Tibial artery (tissue), 4 donors: ENCODE data around the gene FGF11.
A peak's percentile ranks its signal among the peaks of the same experiment; 100 is the strongest.

ENCODE experiments used
- DNase-seq, 2 donors: peaks; one replicate each; pipeline ENCODE4 v3.0.0-alpha.2; 2019
- H3K27ac ChIP-seq, 2 donors: fragments of 200-600 bp; sonication (generic) in 1 of 2; 1 replicate in 1 of 2; 2 replicates in 1 of 2; pipeline ENCODE4 v1.5.1; 2018 to 2019; ENCODE audit warnings: mild to moderate bottlenecking in 1 of 2
- H3K27me3 ChIP-seq, 2 donors: fragments of 200-600 bp; sonication (generic) in 1 of 2; one replicate each; pipeline versions ENCODE4 v1.5.1 to v1.6.0; 2016 to 2019
- H3K36me3 ChIP-seq, 3 donors: fragments of 200-600 bp; sonication (generic) in 2 of 3; one replicate each; pipeline ENCODE4 v1.5.1; 2016 to 2019; ENCODE audit warnings: mild to moderate bottlenecking in 2 of 3
- H3K4me1 ChIP-seq, 4 donors: fragments of 200-600 bp; sonication (generic) in 2 of 4; 1 replicate in 3 of 4; 2 replicates in 1 of 4; pipeline ENCODE4 v1.5.1; 2016 to 2019
- H3K4me3 ChIP-seq, 2 donors: fragments of 200-600 bp; sonication (generic) in 1 of 2; 1 replicate in 1 of 2; 2 replicates in 1 of 2; pipeline ENCODE4 v1.5.1; 2018 to 2019; ENCODE audit warnings: mild to moderate bottlenecking in 2 of 2
- H3K9me3 ChIP-seq, 3 donors: fragments of 200-600 bp; sonication (generic) in 1 of 3; one replicate each; pipeline ENCODE4 v1.5.1; 2016 to 2019
- intact Hi-C: fragments of 100-400 bp; cut with DNase I; formaldehyde crosslinking; loops from one replicate; pipeline ENCODE4 v1.15.0; 2023; ENCODE audit warnings: low total_unique reads
- TF ChIP-seq, protein P1 (sequence below), 2 experiments: fragments of 200-600 bp in 1 of 2; fragments of 450-650 bp in 1 of 2; IDR thresholded peaks; one replicate each; pipeline ENCODE4 v1.5.1; 2017 to 2019; ENCODE audit warnings: antibody characterized with exemption in 2 of 2, mild to moderate bottlenecking in 1 of 2, moderate library complexity in 1 of 2

FGF11 gene

DNA sequence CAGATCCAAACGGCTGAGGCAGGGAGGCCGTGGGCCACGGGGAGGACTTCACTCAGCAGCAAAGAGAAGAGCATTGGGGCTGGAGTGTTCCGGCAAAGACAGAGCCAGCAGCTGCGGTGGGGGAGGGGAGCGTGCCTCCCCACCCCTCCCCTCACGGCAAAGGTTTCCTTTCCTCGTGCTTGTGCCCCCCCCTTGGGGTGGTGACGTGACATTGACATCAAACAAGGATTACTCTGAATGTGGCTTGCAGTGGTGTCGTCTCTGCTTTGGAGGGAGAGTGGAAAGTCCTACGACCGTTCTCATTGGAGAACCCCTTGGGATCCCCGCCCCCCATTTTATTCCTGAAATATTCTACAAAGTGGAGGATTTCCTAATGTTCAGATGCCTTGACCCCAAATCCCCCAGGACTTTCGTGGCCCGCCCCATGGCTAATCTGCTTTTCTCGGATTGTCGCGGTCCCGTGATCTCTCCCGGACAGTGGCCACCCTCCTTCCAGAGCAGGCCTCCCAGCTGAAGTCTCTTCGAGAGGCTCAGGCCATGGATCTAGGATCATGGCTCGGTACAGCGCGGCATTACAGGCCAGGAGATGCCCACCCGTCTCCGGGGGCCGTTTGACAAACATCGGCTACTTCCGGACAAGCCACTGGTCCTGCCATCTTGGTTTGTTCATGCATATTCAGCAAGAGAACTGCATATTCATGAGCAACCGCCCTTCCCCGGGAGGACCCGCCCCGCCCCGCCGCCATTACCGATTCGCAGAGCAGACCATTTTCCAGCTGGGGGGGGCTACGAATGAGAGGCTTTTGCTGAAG lies 44.1 kb downstream of the FGF11 start:
- TF ChIP-seq, protein P1, sequence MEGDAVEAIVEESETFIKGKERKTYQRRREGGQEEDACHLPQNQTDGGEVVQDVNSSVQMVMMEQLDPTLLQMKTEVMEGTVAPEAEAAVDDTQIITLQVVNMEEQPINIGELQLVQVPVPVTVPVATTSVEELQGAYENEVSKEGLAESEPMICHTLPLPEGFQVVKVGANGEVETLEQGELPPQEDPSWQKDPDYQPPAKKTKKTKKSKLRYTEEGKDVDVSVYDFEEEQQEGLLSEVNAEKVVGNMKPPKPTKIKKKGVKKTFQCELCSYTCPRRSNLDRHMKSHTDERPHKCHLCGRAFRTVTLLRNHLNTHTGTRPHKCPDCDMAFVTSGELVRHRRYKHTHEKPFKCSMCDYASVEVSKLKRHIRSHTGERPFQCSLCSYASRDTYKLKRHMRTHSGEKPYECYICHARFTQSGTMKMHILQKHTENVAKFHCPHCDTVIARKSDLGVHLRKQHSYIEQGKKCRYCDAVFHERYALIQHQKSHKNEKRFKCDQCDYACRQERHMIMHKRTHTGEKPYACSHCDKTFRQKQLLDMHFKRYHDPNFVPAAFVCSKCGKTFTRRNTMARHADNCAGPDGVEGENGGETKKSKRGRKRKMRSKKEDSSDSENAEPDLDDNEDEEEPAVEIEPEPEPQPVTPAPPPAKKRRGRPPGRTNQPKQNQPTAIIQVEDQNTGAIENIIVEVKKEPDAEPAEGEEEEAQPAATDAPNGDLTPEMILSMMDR (IDR thresholded peaks at IDR 0.05): no peak
- Histone ChIP-seq H3K9me3 (no peaks in the 10 kb centered on the region), H3K36me3 (no peaks in the 10 kb centered on the region), H3K4me3 (peak overlapping the region; percentile 63 to 69), H3K4me1 (peaks cover 0 to 55% (median 42%) of the 10 kb centered on the region in 4 donors), H3K27ac (peak overlapping the region; percentile 99 to 100), H3K27me3 (no peaks in the 10 kb centered on the region)
- intact Hi-C loops: no loop called here
- peak; percentile 98 for DNase-seq

DNA sequence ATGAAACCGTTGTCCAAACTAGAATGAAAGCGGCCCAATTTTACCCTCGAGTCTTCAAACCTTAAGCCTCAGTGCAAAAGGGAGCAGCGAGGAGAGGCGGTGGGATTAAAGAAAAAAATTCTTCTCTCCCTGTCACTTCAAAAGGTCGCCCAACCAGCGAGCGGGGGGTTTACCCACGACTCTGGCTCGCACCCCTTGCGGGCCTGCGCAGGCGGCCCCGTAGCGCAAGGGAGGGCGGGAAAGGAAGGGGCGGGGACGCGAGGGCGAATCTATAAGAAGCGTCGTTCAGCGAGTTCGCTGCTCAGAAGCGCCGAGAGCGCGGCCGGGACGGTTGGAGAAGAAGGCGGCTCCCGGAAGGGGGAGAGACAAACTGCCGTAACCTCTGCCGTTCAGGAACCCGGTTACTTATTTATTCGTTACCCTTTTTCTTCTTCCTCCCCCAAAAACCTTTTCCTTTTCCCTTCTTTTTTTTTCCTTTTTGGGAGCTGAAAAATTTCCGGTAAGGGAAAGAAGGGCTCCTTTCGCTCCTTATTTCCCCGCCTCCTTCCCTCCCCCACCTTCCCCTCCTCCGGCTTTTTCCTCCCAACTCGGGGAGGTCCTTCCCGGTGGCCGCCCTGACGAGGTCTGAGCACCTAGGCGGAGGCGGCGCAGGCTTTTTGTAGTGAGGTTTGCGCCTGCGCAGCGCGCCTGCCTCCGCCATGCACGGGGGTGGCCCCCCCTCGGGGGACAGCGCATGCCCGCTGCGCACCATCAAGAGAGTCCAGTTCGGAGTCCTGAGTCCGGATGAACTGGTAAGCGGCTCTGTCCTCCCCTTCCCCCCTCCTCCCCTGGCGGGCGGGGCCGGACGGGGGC lies 45.0 kb downstream of the FGF11 start, which contains the start of gene POLR2A:
Gene POLR2A, plus strand, starts transcription at position 300 of the 852 bp plus-strand sequence.
- H3K27ac ChIP-seq: peak within 1 kb of the TSS; percentile 99 to 100
- peak within 1 kb of the TSS; percentile 63 to 69 for H3K4me3 ChIP-seq
- no peaks in the 10 kb centered on the region for H3K36me3 ChIP-seq
- TF ChIP-seq, protein P1 (IDR thresholded peaks at IDR 0.05): no peak
- peaks cover 0 to 60% (median 45%) of the 10 kb centered on the region in 4 donors for H3K4me1 ChIP-seq
- H3K9me3 ChIP-seq: no peaks in the 10 kb centered on the region
- intact Hi-C loops: no loop called here
- DNase-seq: peak; percentile 98 to 100
- no peaks in the 10 kb centered on the region for H3K27me3 ChIP-seq

DNA sequence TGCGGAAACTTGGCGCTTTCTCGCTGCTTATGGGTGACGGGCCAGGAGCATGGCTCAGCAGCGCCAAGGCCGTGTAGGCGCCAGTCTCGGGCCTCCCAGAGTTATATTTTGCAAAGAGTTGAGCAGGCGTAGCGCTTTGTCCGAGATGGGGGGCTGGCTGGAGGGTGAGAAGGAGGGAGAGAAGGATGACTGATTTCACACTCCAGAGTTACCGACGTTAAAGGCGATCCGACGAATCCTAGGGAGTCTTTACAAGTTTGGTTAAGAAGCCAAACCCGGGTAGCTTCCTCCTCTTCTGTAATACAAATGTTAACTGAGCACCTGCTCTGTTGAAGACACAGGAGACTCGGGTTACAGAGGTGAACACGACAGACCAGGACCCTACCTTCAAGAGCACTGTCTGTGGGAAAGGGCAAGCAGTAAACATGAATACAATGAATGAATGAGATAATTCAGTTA lies 45.6 kb downstream of the FGF11 start:
- Histone ChIP-seq H3K4me3 (peak overlapping the region; percentile 63 to 69), H3K9me3 (no peaks in the 10 kb centered on the region), H3K4me1 (peaks cover 0 to 60% (median 42%) of the 10 kb centered on the region in 4 donors), H3K36me3 (no peaks in the 10 kb centered on the region), H3K27me3 (no peaks in the 10 kb centered on the region), H3K27ac (peak overlapping the region; percentile 99 to 100)
- DNase-seq: no peak
- TF ChIP-seq, protein P1 (IDR thresholded peaks at IDR 0.05): peak in 1 of 2 experiments; percentile 22
- intact Hi-C loops: loop anchor here (1.0 kb wide), 1 partner anchor 133 kb away; the partner anchor contains the start of gene KCTD11

DNA sequence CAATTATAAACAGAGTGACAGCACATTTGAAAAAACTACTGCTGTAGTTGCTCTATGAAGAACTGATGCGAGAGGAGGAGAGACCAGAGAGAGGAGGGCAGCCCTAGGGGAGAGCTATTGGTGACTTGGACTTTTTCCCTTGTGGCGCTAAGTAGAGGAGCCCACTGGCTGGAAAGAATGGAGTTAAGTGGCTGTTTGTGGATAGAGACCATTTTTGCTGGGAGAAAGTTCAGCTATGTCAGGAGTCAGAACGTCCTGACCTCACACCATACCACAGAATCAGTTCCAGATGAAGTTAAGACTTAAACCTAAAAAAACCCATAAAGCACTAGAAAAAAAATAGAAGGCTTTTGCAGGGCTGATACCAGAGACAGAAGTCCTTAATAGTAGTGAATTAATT lies 46.9 kb downstream of the FGF11 start:
- TF ChIP-seq, protein P1 (IDR thresholded peaks at IDR 0.05): no peak
- intact Hi-C loops: no loop called here
- Histone ChIP-seq H3K27ac (peak overlapping the region in 1 of 2 donors; percentile 100), H3K36me3 (peaks cover 0 to 2% (median 0%) of the 10 kb centered on the region in 3 donors), H3K27me3 (no peaks in the 10 kb centered on the region), H3K4me3 (peak overlapping the region; percentile 63 to 69), H3K9me3 (no peaks in the 10 kb centered on the region), H3K4me1 (peaks cover 0 to 63% (median 42%) of the 10 kb centered on the region in 4 donors)
- DNase-seq: no peak

DNA sequence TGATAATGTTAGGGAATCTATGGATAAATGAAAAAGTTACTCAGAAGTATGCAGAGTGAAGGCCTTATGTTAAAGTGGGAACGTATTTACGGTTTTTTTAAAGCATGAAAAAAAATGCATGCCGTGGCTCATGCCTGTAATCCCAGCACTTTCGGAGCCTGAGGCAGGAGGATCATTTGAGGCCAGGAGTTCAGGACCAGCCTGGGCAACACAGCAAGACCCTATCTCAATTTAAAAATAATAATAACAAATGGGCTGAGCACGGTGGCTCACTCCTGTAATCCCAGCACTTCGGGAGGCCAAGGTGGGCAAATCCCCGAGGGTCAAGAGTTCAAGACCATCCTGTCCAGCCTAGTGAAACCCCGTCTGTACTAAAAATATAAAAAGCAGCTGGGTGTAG lies 50.8 kb downstream of the FGF11 start:
- DNase-seq: no peak
- no peak overlapping the region for H3K27ac ChIP-seq
- TF ChIP-seq, protein P1 (IDR thresholded peaks at IDR 0.05): no peak
- H3K36me3 ChIP-seq: peaks cover 0 to 13% (median 0%) of the 10 kb centered on the region in 3 donors
- no peaks in the 10 kb centered on the region for H3K9me3 ChIP-seq
- H3K27me3 ChIP-seq: no peaks in the 10 kb centered on the region
- H3K4me3 ChIP-seq: no peak overlapping the region
- intact Hi-C loops: no loop called here
- peaks cover 0 to 46% (median 32%) of the 10 kb centered on the region in 4 donors for H3K4me1 ChIP-seq
